ENCODE data around the gene FEV. TPM values are rescaled to one million over a fixed set of nuclear protein-coding genes. Genes with fewer than 3 reads are reported as not detected.
A peak's percentile ranks its signal among the peaks of the same experiment; 100 is the strongest.

Gene FEV
- total and polyA plus RNA-seq, 2 donors (not counting 3 experiments of a cell fraction or from before 2014, with no cell fraction given) = not detected

GRCh38 chr2:218985325-218986091 lies 524 bp upstream of the FEV start:
- dilution Hi-C loops (cut with MboI; ENCODE audit: extremely low pct_ligation_motif_present, low sequenced_read_pairs) (no loop called here), intact Hi-C loops (cut with micrococcal nuclease) (no loop called here)
- Histone ChIP-seq H3K4me1 (ENCODE audit: control insufficient read depth, extremely low read depth, insufficient read depth, low read length) (peaks cover 15% of the 10 kb centered on the region), H3K4me2 (ENCODE audit: insufficient read depth, low read length) (no peak overlapping the region), H3K4me3 (replicated peaks in 1 of 3; ENCODE audit: insufficient read depth in 1 of 3, low read depth in 1 of 3, low read length in 3 of 3) (no peak overlapping the region), H2AFZ (ENCODE audit: low read depth, low read length) (no peak overlapping the region), H3K79me2 (ENCODE audit: control insufficient read depth, insufficient read depth, low read length) (no peaks in the 10 kb centered on the region), H4K20me1 (replicated peaks; ENCODE audit: control insufficient read depth, extremely low read depth, insufficient read depth, low read length) (no peaks in the 10 kb centered on the region), H3K9me1 (replicated peaks; ENCODE audit: control insufficient read depth, extremely low read depth, insufficient read depth, low read length) (no peaks in the 10 kb centered on the region), H3K36me3 (ENCODE audit: control insufficient read depth in 2 of 2, extremely low read depth in 1 of 2, insufficient read depth in 2 of 2, low read length in 2 of 2) (no peaks in the 10 kb centered on the region), H3K9me3 (replicated peaks; ENCODE audit: control insufficient read depth, insufficient read depth, low read length) (no peaks in the 10 kb centered on the region), H3K27me3 (ENCODE audit: control insufficient read depth in 2 of 2, insufficient read depth in 2 of 2, low read length in 2 of 2) (peaks cover 76 to 93% of the 10 kb centered on the region in 2 experiments), H3K9ac (replicated peaks; ENCODE audit: extremely low read depth, insufficient read depth, low read length) (no peak overlapping the region), H3K27ac (ENCODE audit: insufficient read depth, low read depth, low read length) (no peak overlapping the region)
- FAIRE-seq (no peak), DNase-seq (ENCODE audit: low read depth, low spot score) (no peak)
- BruUV-seq (replicated peaks) = no TSS peak
- POLR2A ChIA-PET = no interaction called here
- CTCF ChIA-PET = interaction anchor here (1.2 to 5.7 kb wide), 3 partner anchors 9 to 109 kb away, joined by 3 to 164 read pairs (median 7); partner anchors contain the start of gene CRYBA2
- TF ChIP-seq JUN (IDR thresholded peaks at IDR 0.05; ENCODE audit: borderline replicate concordance, insufficient read depth, insufficient read length, low read depth) = no peak
- peak; percentile 61 for TF ChIP-seq EZH2 (IDR thresholded peaks at IDR 0.05; ENCODE audit: borderline replicate concordance, low read depth, low read length, severe bottlenecking)

GRCh38 chr2:218984239-218985020 lies 554 bp downstream of the FEV start:
- no peak overlapping the region for H3K27ac ChIP-seq (ENCODE audit: insufficient read depth, low read depth, low read length)
- BruUV-seq (replicated peaks) = no TSS peak
- no peaks in the 10 kb centered on the region for H3K9me1 ChIP-seq (replicated peaks; ENCODE audit: control insufficient read depth, extremely low read depth, insufficient read depth, low read length)
- H3K9me3 ChIP-seq (replicated peaks; ENCODE audit: control insufficient read depth, insufficient read depth, low read length) = no peaks in the 10 kb centered on the region
- H3K4me2 ChIP-seq (ENCODE audit: insufficient read depth, low read length) = peak overlapping the region; percentile 43
- no peaks in the 10 kb centered on the region for H3K79me2 ChIP-seq (ENCODE audit: control insufficient read depth, insufficient read depth, low read length)
- no peak overlapping the region for H2AFZ ChIP-seq (ENCODE audit: low read depth, low read length)
- dilution Hi-C loops (cut with MboI; ENCODE audit: extremely low pct_ligation_motif_present, low sequenced_read_pairs) = no loop called here
- intact Hi-C loops (cut with micrococcal nuclease) = loop anchor here (5.0 kb wide), 4 partner anchors 73 to 313 kb away; no protein-coding TSS in a partner anchor
- H3K4me1 ChIP-seq (ENCODE audit: control insufficient read depth, extremely low read depth, insufficient read depth, low read length) = peaks cover 15% of the 10 kb centered on the region
- no peaks in the 10 kb centered on the region for H4K20me1 ChIP-seq (replicated peaks; ENCODE audit: control insufficient read depth, extremely low read depth, insufficient read depth, low read length)
- H3K4me3 ChIP-seq (replicated peaks in 1 of 3; ENCODE audit: insufficient read depth in 1 of 3, low read depth in 1 of 3, low read length in 3 of 3) = no peak overlapping the region
- ChIA-PET CTCF (interaction anchor here (1.0 to 5.7 kb wide), 4 partner anchors 10 to 176 kb away, joined by 3 to 164 read pairs (median 5); partner anchors contain the start of genes CRYBA2 and NHEJ1), POLR2A (no interaction called here)
- peak; percentile 56 for DNase-seq (ENCODE audit: low read depth, low spot score)
- H3K36me3 ChIP-seq (ENCODE audit: control insufficient read depth in 2 of 2, extremely low read depth in 1 of 2, insufficient read depth in 2 of 2, low read length in 2 of 2) = no peaks in the 10 kb centered on the region
- H3K27me3 ChIP-seq (ENCODE audit: control insufficient read depth in 2 of 2, insufficient read depth in 2 of 2, low read length in 2 of 2) = peaks cover 69 to 82% of the 10 kb centered on the region in 2 experiments
- FAIRE-seq = peak; percentile 90
- TF ChIP-seq MYC (IDR thresholded peaks at IDR 0.05; ENCODE audit: low read depth, low read length) (no peak), JUN (IDR thresholded peaks at IDR 0.05; ENCODE audit: borderline replicate concordance, insufficient read depth, insufficient read length, low read depth) (no peak), EZH2 (IDR thresholded peaks at IDR 0.05; ENCODE audit: borderline replicate concordance, low read depth, low read length, severe bottlenecking) (peak; percentile 55), MAX (IDR thresholded peaks at IDR 0.05; ENCODE audit: insufficient read depth, insufficient read length) (no peak), POLR2AphosphoS5 (IDR thresholded peaks at IDR 0.05; ENCODE audit: insufficient read depth, low read depth, low read length) (peak; percentile 25), FOS (IDR thresholded peaks at IDR 0.05; ENCODE audit: borderline replicate concordance, insufficient read depth, low read length) (no peak), POLR2A (IDR thresholded peaks at IDR 0.05; ENCODE audit: low read depth, low read length) (no peak), CTCF (IDR thresholded peaks at IDR 0.05; ENCODE audit: extremely low read depth in 1 of 2, insufficient read depth in 1 of 2, low read depth in 1 of 2, low read length in 2 of 2) (no peak), GATA2 (IDR thresholded peaks at IDR 0.05; ENCODE audit: insufficient read depth, insufficient read length, low read depth, low read length) (no peak)
- H3K9ac ChIP-seq (replicated peaks; ENCODE audit: extremely low read depth, insufficient read depth, low read length) = no peak overlapping the region
